Erythroblast (primary cell): Measurements from ENCODE around the gene PNKP.

Experiments used
- DNase-seq, 2 experiments: peaks; one replicate each; lab custom pipeline; 2025; lab: John Stamatoyannopoulos, UW
- GATA1 ChIP-seq: IDR thresholded peaks from 2 replicates; pipeline ENCODE4 v1.6.1; 2011; ENCODE audit warnings: low read depth, mild to moderate bottlenecking, control low read depth, low read length, moderate library complexity
- POLR2A ChIP-seq: IDR thresholded peaks from 2 replicates; pipeline ENCODE4 v1.6.1; 2011; ENCODE audit warnings: mild to moderate bottlenecking, low read length

PNKP gene

GRCh38 chr19:49854378-49855263, 12.8 kb downstream of the PNKP start:
- DNase-seq = no peak
- TF ChIP-seq POLR2A (no peak), GATA1 (no peak)

- no peak for DNase-seq
- TF ChIP-seq POLR2A (no peak), GATA1 (no peak)
Observed at GRCh38 chr19:49853852-49854377, 13.5 kb downstream of the PNKP start.

- TF ChIP-seq GATA1 = no peak
- TF ChIP-seq POLR2A = no peak
- DNase-seq = no peak
Observed at GRCh38 chr19:49852631-49853126, 14.7 kb downstream of the PNKP start.

GRCh38 chr19:49851456-49852259, 15.7 kb downstream of the PNKP start:
- DNase-seq = peak; percentile 57 to 69
- no peak for TF ChIP-seq POLR2A
- no peak for TF ChIP-seq GATA1

GRCh38 chr19:49850487-49851342, 16.7 kb downstream of the PNKP start, which contains the start of gene PTOV1:
Gene PTOV1 (plus strand): TSS chr19:49851159.
- peak; percentile 94 to 96 for DNase-seq
- TF ChIP-seq POLR2A (peak; percentile 88), GATA1 (no peak)

- TF ChIP-seq GATA1 (no peak), POLR2A (no peak)
- DNase-seq = no peak
Observed at GRCh38 chr19:49850221-49850486, 17.2 kb downstream of the PNKP start.

- TF ChIP-seq POLR2A (no peak), GATA1 (no peak)
- DNase-seq = no peak
Observed at GRCh38 chr19:49849433-49850220, 17.7 kb downstream of the PNKP start.

GRCh38 chr19:49848938-49849337, 18.4 kb downstream of the PNKP start:
- no peak for DNase-seq
- TF ChIP-seq GATA1 (no peak), POLR2A (no peak)

GRCh38 chr19:49847731-49848696, 19.4 kb downstream of the PNKP start:
- no peak for DNase-seq
- TF ChIP-seq POLR2A (no peak), GATA1 (no peak)

- no peak for TF ChIP-seq GATA1
- no peak for TF ChIP-seq POLR2A
- DNase-seq = no peak
Observed at GRCh38 chr19:49846408-49846807, 21.0 kb downstream of the PNKP start.

GRCh38 chr19:49845414-49845813, 22.0 kb downstream of the PNKP start:
- DNase-seq = no peak
- TF ChIP-seq GATA1 (no peak), POLR2A (no peak)
